Measurements from ENCODE around the gene MYO15B.
A peak's percentile ranks its signal among the peaks of the same experiment; 100 is the strongest.

MYO15B gene

DNA sequence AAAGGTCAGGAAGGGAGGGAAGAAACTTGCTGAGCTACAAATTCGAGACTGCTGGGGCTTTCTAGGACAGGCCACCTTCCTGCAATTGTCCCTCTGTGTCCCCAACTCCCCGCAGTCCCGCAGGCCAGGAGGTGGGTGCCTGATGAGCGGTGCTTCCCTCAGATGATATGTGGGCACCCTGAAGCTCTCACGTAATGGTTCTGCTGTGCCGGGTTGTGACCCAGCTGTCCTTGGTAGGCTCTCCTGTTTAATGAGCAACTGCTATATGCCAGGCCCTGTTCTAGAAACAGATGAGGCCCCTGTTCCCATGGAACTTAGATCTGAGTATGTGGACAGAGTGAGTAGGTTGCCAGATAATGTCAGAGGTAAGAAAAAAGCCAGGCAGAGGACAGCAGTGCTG is 22.0 kb upstream of the MYO15B start:
- Mint-ChIP-seq H3K36me3 (peaks cover 2% of the 10 kb centered on the region), H3K9me3 (no peaks in the 10 kb centered on the region), H3K4me3 (no peak overlapping the region), H3K27ac (no peak overlapping the region), H3K4me1 (peaks cover 13% of the 10 kb centered on the region), H3K27me3 (no peaks in the 10 kb centered on the region)
- ATAC-seq (ENCODE audit: low read depth), result no peak
- DNase-seq (ENCODE audit: low spot score in 2 of 2), result no peak

DNA sequence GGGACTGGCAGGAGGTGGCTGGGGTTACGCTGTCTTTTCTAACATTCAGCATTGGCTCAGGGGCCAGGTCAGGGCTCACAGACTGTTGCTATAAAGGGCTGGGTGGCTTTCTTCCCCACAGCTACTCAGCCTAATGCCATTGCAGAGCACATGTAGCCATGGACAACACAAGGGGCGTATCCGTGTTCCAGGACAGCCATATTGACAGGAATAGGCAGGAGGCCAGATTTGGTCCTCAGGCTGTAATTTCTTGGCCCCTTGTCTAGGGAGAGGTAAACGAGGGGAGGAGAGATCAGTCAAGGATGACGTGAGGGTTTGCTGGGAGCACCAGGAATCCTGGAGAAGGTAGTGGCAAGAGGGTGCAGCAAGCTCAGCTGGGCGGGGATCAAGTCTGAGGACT is 21.2 kb upstream of the MYO15B start:
- H3K27ac Mint-ChIP-seq, result peak overlapping the region; percentile 10
- H3K27me3 Mint-ChIP-seq, result no peaks in the 10 kb centered on the region
- peaks cover 2% of the 10 kb centered on the region for H3K36me3 Mint-ChIP-seq
- DNase-seq (ENCODE audit: low spot score in 2 of 2) (no peak), ATAC-seq (ENCODE audit: low read depth) (no peak)
- H3K4me3 Mint-ChIP-seq, result peak overlapping the region; percentile 35
- no peaks in the 10 kb centered on the region for H3K9me3 Mint-ChIP-seq
- peaks cover 19% of the 10 kb centered on the region for H3K4me1 Mint-ChIP-seq

DNA sequence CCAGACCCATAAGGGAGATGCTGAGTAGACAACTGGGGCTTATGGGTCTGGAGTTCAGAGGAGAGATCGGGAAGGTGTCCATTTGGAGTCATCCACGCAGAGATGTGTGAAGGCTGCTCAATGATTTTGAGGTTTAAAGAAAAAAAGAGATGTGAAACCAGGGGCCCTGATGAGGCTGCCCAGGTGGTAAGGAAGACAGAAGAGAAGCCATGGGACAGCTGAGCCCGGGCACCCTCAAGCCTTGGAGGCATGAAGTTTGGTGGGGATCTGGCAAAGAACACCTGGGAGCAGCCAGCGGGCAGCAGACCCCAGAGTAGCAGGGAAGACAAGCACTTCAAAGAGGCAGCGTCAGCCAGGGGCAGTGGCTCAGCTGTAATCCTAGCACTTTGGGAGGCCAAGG is 20.8 kb upstream of the MYO15B start:
- Mint-ChIP-seq H3K4me1 (peaks cover 21% of the 10 kb centered on the region), H3K36me3 (peaks cover 2% of the 10 kb centered on the region), H3K27me3 (no peaks in the 10 kb centered on the region), H3K27ac (peak overlapping the region; percentile 10), H3K4me3 (peak overlapping the region; percentile 35), H3K9me3 (no peaks in the 10 kb centered on the region)
- DNase-seq (ENCODE audit: low spot score in 2 of 2) (peak in 1 of 2 donors; percentile 32), ATAC-seq (ENCODE audit: low read depth) (peak; percentile 74)

DNA sequence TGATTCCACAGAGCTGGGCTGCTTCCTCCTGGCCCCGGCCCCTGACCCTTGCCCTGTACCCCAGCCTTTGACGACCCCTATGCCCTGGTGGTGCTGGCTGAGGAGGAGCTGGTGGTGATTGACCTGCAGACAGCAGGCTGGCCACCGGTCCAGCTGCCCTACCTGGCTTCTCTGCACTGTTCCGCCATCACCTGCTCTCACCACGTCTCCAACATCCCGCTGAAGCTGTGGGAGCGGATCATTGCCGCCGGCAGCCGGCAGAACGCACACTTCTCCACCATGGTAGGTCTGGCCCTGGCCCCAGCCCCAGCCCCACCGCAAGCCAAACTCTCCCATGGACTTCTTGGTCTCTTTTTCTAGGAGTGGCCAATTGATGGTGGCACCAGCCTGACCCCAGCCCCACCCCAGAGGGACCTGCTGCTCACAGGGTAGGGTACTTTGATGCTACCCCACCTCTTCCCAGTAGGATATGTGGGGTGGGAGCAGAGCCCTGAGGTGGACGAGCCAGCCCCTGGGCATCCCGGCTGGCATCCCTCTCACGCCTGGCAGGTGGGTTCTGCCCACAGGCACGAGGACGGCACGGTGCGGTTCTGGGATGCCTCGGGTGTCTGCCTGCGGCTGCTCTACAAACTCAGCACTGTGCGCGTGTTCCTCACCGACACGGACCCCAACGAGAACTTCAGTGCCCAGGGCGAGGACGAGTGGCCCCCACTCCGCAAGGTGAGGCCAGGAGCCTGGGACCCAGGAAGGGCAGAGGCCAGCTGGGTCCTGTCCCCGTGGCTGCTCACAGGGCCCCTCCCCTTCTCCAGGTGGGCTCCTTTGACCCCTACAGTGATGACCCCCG is 19.0 kb upstream of the MYO15B start:
- Mint-ChIP-seq H3K27ac (no peak overlapping the region), H3K9me3 (no peaks in the 10 kb centered on the region), H3K36me3 (peaks cover 5% of the 10 kb centered on the region)

DNA sequence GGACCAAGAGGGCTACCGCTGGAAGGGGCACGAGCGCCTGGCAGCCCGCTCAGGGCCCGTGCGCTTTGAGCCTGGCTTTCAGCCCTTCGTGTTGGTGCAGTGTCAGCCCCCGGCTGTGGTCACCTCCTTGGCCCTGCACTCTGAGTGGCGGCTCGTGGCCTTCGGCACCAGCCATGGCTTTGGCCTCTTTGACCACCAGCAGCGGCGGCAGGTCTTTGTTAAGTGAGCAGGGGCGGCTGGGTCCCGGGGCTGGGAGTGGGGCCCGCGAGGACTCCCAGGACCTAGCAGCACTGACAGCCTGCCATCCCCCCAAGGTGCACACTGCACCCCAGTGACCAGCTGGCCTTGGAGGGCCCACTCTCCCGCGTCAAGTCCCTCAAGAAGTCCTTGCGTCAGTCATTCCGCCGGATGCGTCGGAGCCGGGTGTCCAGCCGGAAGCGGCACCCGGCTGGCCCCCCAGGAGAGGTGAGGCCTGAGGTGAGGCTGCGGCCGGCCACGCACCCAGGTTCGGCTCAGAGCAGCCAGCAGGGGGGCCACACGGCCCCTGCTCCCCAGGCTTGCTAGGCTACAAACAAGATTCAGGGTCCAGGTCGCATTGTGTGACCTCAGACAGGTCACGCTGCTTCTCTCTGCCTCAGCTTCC is 17.4 kb upstream of the MYO15B start:
- no peaks in the 10 kb centered on the region for H3K9me3 Mint-ChIP-seq
- H3K4me3 Mint-ChIP-seq, result no peak overlapping the region
- peaks cover 6% of the 10 kb centered on the region for H3K36me3 Mint-ChIP-seq
- no peak overlapping the region for H3K27ac Mint-ChIP-seq
- DNase-seq (ENCODE audit: low spot score in 2 of 2), result no peak
- H3K4me1 Mint-ChIP-seq, result peaks cover 21% of the 10 kb centered on the region
- H3K27me3 Mint-ChIP-seq, result no peaks in the 10 kb centered on the region
- no peak for ATAC-seq (ENCODE audit: low read depth)

More for the DNA sequence above, 19.0 kb upstream of the MYO15B start:
- DNase-seq (ENCODE audit: low spot score in 2 of 2) (no peak), ATAC-seq (ENCODE audit: low read depth) (no peak)
- Mint-ChIP-seq H3K4me3 (no peak overlapping the region), H3K27me3 (no peaks in the 10 kb centered on the region), H3K4me1 (peaks cover 21% of the 10 kb centered on the region)

DNA sequence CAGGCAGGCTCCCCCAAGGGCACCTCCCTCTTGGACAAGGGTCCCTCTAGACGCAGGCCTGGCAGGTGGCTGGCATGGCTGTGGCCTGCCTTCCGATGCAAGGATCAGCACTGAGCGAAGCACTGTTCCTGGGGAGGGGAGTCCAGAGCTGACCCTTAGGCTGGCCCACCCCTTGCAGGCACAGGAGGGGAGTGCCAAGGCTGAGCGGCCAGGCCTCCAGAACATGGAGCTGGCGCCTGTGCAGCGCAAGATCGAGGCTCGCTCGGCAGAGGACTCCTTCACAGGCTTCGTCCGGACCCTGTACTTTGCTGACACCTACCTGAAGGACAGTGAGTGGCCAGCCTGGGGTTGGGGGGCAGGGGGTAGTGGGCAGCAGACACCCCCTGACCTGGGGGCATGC is 16.8 kb upstream of the MYO15B start:
- peaks cover 21% of the 10 kb centered on the region for H3K4me1 Mint-ChIP-seq
- ATAC-seq (ENCODE audit: low read depth) (no peak), DNase-seq (ENCODE audit: low spot score in 2 of 2) (no peak)
- H3K9me3 Mint-ChIP-seq, result no peaks in the 10 kb centered on the region
- H3K27ac Mint-ChIP-seq, result peak overlapping the region; percentile 95
- no peaks in the 10 kb centered on the region for H3K27me3 Mint-ChIP-seq
- H3K4me3 Mint-ChIP-seq, result peak overlapping the region; percentile 21
- H3K36me3 Mint-ChIP-seq, result peaks cover 7% of the 10 kb centered on the region

DNA sequence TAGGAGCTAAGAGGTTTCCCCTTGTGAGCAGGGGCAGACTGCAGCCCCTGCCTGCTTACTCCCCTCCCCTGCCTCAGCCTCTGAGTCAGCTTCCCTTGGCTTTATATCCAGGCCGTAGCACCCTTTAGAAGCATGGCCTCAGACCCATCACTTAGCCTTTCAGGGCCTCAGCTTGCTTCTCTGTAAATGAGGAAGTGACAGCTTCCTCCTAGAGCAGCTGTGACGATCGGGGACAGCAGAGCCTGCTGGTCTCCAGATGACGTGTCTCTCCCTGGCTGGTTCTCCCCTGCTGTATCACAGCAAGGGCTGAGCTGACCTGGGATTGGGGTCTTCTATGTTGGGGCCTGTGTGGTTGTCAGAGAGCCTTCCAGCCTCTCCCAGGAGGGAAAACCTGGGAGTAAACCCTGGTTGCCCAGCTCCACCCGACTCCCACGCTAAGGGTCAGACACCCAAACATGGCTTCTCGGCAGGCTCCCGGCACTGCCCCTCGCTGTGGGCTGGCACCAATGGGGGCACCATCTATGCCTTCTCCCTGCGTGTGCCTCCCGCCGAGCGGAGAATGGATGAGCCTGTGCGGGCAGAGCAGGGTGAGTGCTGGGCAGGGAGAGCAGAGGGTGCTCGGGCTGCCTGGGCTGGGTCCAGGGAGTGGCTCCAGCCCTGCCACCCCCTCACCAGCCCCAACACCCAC is 16.3 kb upstream of the MYO15B start:
- Mint-ChIP-seq H3K36me3 (peaks cover 7% of the 10 kb centered on the region), H3K4me3 (peak overlapping the region; percentile 78), H3K27me3 (no peaks in the 10 kb centered on the region), H3K9me3 (no peaks in the 10 kb centered on the region), H3K27ac (peak overlapping the region; percentile 95), H3K4me1 (peaks cover 15% of the 10 kb centered on the region)
- DNase-seq (ENCODE audit: low spot score in 2 of 2) (peak; percentile 66 to 67), ATAC-seq (ENCODE audit: low read depth) (peak; percentile 96)

DNA sequence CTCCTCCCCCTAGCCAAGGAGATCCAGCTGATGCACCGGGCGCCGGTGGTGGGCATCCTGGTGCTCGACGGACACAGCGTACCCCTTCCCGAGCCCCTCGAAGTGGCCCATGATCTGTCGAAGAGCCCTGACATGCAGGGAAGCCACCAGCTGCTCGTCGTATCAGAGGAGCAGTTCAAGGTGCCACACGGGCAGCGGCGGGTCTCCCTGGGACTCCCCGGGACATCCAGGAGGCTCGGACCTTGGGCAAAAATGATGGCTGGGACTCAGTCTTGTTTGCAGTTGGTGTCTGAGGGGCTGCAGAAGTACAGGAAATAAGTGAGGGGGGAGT is 15.8 kb upstream of the MYO15B start:
- Mint-ChIP-seq H3K4me1 (peaks cover 10% of the 10 kb centered on the region), H3K27ac (peak overlapping the region; percentile 95), H3K9me3 (no peaks in the 10 kb centered on the region), H3K4me3 (no peak overlapping the region), H3K36me3 (peaks cover 7% of the 10 kb centered on the region), H3K27me3 (no peaks in the 10 kb centered on the region)
- ATAC-seq (ENCODE audit: low read depth), result no peak
- no peak for DNase-seq (ENCODE audit: low spot score in 2 of 2)

DNA sequence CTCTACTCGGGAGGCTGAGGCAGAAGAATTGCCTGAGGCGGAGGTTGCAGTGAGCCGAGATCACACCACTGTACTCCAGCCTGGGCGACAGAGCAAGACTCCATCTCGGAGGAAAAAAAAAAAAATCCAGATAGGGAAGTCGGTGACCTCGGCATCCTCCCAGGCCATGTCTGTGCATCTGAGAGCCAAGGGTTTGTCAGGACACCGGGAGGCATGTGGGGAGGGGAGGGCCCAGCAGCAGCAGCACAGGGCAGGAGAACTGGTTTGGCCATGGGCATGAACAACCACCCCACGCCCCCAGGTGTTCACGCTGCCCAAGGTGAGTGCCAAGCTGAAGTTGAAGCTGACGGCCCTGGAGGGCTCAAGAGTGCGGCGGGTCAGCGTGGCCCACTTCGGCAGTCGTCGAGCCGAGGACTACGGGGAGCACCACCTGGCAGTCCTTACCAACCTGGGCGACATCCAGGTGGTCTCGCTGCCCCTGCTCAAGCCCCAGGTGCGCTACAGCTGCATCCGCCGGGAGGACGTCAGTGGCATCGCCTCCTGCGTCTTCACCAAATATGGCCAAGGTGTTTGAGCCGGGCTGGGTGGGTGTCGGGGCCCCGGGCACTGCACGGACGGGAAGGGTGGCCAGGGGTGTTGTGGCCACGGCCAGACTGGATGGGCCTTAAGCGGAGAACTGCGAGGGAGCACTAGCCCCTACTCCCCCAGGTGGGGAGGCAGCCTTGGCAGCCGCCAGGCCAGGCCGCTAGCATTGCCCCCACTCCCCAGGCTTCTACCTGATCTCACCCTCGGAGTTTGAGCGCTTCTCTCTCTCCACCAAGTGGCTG is 14.7 kb upstream of the MYO15B start:
- Mint-ChIP-seq H3K4me3 (no peak overlapping the region), H3K4me1 (peaks cover 9% of the 10 kb centered on the region), H3K27me3 (no peaks in the 10 kb centered on the region), H3K9me3 (no peaks in the 10 kb centered on the region), H3K36me3 (peaks cover 6% of the 10 kb centered on the region), H3K27ac (no peak overlapping the region)
- no peak for DNase-seq (ENCODE audit: low spot score in 2 of 2)
- no peak for ATAC-seq (ENCODE audit: low read depth)

DNA sequence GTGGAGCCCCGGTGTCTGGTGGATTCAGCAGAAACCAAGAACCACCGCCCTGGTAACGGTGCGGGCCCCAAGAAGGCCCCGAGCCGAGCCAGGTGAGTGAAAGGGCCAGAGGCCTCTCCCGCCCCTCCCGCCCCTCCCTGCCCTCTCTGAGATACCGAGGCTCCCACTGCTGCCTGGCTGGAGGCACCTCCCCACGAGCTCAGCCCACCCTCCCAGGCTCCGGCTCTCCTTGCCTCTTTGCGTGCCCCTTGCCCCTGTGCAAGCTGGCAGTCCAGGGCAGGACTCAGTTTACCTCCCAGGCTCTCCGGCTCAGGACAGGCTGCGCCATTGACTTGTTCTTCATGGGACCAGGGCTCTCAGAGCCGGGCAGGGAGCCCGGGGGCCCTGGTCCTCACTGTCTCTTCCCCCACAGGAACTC is 14.1 kb upstream of the MYO15B start:
- no peaks in the 10 kb centered on the region for H3K27me3 Mint-ChIP-seq
- ATAC-seq (ENCODE audit: low read depth) (no peak), DNase-seq (ENCODE audit: low spot score in 2 of 2) (no peak)
- H3K9me3 Mint-ChIP-seq, result no peaks in the 10 kb centered on the region
- no peak overlapping the region for H3K27ac Mint-ChIP-seq
- H3K4me1 Mint-ChIP-seq, result peaks cover 9% of the 10 kb centered on the region
- H3K36me3 Mint-ChIP-seq, result peaks cover 6% of the 10 kb centered on the region
- H3K4me3 Mint-ChIP-seq, result no peak overlapping the region

DNA sequence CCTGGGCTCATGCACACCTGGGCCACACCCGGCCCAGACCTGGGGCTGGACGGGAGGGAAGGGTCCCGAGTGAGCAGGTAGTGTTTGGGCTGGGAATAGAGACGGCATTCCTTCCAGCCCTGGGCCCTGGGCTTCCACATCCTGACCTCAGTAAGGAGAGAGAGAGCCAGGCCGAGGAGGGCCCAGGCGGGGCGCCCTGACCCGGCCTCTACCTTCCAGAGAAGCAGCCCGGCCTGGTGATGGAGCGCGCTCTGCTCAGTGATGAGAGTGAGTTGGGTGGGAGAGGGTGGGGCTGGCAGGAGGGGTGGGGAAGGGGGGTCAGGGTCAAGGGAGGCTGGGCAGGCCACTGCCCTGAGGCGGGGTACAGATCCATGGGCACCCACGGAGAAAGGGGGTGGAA is 13.6 kb upstream of the MYO15B start:
- H3K27me3 Mint-ChIP-seq, result no peaks in the 10 kb centered on the region
- H3K27ac Mint-ChIP-seq, result no peak overlapping the region
- peaks cover 6% of the 10 kb centered on the region for H3K36me3 Mint-ChIP-seq
- DNase-seq (ENCODE audit: low spot score in 2 of 2) (no peak), ATAC-seq (ENCODE audit: low read depth) (no peak)
- peaks cover 9% of the 10 kb centered on the region for H3K4me1 Mint-ChIP-seq
- no peaks in the 10 kb centered on the region for H3K9me3 Mint-ChIP-seq
- no peak overlapping the region for H3K4me3 Mint-ChIP-seq

DNA sequence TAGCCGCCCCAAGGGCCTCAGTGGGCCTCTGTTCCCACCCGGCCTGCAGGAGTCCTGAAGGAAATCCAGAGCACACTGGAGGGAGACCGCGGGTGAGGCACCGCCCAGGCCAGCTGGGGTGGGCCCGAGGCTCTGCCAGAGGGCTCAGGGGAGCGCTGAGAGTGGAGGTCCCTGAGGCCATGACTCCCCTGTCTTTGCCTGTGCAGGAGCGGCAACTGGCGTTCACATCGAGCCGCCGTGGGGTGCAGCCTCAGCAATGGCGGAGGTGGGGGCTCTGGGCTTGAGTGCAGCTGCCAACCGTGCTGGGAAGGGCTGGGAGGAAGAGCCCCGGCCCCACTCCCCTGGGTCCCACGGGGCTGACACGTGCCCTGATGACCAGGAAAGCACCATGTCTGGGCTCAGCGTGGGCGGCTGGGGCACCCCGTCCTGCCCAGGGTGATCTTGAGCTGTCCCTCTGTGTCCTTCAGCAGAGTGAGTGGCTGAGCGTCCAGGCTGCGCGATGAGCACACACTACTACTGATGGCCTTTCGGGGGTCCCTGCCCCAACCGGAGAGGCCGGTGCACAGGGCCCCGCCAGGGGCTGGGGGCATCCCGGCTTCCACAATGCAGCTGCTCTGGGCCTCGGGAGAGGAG is 13.1 kb upstream of the MYO15B start:
- peaks cover 9% of the 10 kb centered on the region for H3K4me1 Mint-ChIP-seq
- ATAC-seq (ENCODE audit: low read depth) (no peak), DNase-seq (ENCODE audit: low spot score in 2 of 2) (no peak)
- H3K4me3 Mint-ChIP-seq, result no peak overlapping the region
- no peaks in the 10 kb centered on the region for H3K9me3 Mint-ChIP-seq
- H3K27ac Mint-ChIP-seq, result no peak overlapping the region
- H3K36me3 Mint-ChIP-seq, result peaks cover 6% of the 10 kb centered on the region
- H3K27me3 Mint-ChIP-seq, result no peaks in the 10 kb centered on the region

DNA sequence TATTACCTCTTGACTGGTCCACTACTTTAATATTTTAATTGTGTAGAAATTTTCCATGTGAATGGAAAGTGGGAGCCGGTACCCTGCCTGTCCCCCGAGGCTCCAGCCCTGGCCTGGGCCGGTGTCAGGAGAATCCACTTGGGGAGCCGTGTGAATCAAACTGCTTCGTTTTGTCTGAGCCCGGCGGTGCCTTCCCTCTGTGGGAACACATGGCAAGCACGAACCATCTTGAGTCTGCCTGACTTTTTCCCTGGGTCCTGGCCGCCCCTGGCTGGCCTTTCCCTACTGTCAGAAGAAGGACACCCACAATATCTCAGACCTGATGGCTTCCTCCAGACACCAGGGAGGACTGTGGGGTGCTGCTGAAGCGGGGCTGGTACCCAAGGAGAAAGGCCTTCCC is 12.4 kb upstream of the MYO15B start:
- no peak for DNase-seq (ENCODE audit: low spot score in 2 of 2)
- Mint-ChIP-seq H3K4me3 (no peak overlapping the region), H3K36me3 (peaks cover 6% of the 10 kb centered on the region), H3K4me1 (peaks cover 9% of the 10 kb centered on the region), H3K27me3 (no peaks in the 10 kb centered on the region), H3K27ac (no peak overlapping the region), H3K9me3 (no peaks in the 10 kb centered on the region)
- no peak for ATAC-seq (ENCODE audit: low read depth)

Measured in memory B cell (primary cell).